B cell (primary cell): ENCODE results near the gene NIBAN1.

Experiments used
- EZH2 ChIP-seq: IDR thresholded peaks from 2 replicates; pipeline ENCODE4 v1.6.1; 2012; ENCODE audit warnings: borderline replicate concordance, low read depth, mild to moderate bottlenecking, moderate library complexity, low read length; ENCODE audit not compliant: insufficient read depth, poor library complexity, severe bottlenecking
- TF ChIP-seq, protein P1 (sequence below): fragments of 200-600 bp; IDR thresholded peaks from one replicate; pipeline ENCODE4 v1.8.0; 2022; ENCODE audit warnings: antibody characterized with exemption, mild to moderate bottlenecking

DNA sequence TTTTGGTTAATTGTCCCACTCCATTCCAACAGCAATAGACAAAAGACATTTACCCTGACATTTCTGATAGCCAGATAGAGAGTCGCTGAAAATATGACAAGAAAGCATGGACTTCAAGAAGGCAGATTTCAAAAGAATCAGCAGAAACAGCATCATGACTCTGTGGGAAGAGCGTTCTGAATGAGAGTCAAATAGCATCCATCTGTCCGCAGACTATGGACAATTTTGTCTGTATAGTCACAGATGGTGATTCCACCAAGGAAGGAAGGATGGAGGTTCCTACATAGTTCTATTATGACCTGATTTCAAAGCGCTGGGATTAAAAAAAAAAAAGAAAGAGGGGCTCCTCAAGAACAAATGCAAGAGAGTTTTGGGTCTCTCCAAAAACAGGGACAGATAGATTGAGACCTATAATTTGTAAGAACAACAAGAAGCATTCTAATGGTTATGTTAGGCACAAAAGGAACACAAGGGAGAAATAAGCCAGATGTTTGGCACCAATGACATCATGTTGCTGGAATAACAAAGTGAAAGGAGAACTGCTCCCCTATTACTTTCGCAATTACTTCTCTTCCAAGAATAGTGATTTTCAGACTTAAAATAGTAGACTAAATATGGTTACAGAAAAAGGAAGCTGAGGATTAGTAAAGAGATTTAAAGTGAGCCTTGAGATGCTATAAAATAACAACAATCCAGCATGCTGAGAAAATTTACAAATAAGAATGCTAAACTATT, 28.5 kb downstream of the NIBAN1 start:
- TF ChIP-seq, protein P1, sequence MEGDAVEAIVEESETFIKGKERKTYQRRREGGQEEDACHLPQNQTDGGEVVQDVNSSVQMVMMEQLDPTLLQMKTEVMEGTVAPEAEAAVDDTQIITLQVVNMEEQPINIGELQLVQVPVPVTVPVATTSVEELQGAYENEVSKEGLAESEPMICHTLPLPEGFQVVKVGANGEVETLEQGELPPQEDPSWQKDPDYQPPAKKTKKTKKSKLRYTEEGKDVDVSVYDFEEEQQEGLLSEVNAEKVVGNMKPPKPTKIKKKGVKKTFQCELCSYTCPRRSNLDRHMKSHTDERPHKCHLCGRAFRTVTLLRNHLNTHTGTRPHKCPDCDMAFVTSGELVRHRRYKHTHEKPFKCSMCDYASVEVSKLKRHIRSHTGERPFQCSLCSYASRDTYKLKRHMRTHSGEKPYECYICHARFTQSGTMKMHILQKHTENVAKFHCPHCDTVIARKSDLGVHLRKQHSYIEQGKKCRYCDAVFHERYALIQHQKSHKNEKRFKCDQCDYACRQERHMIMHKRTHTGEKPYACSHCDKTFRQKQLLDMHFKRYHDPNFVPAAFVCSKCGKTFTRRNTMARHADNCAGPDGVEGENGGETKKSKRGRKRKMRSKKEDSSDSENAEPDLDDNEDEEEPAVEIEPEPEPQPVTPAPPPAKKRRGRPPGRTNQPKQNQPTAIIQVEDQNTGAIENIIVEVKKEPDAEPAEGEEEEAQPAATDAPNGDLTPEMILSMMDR, result no peak
- no peak for TF ChIP-seq EZH2
